Umbilical cord (tissue), 2 donors: Measurements from ENCODE around the gene B3GAT2. TPM values are rescaled to one million over a fixed set of nuclear protein-coding genes. Genes with fewer than 3 reads are reported as not detected.
A peak's percentile ranks its signal among the peaks of the same experiment; 100 is the strongest.

Experiments used
- DNase-seq: peaks from one replicate; pipeline ENCODE4 v3.0.0-alpha.2; 2015; ENCODE audit warnings: low spot score
- total RNA-seq: library from RNA; depleted of rRNA; stranded (reverse); fragments of >200 nt; gene quantifications from one replicate; pipeline ENCODE4 v1.2.3, GENCODE V29; 2014; ENCODE audit warnings: low replicate concordance; ENCODE audit not compliant: insufficient read depth

The B3GAT2 gene
- total RNA-seq, 1 donor from 2014 or later, result 4.3 TPM

- DNase-seq, result no peak
Measured at GRCh38 chr6:70900047-70900446, 56.8 kb downstream of the B3GAT2 start.

- no peak for DNase-seq
Measured at GRCh38 chr6:70894001-70894400, 62.9 kb downstream of the B3GAT2 start.

- no peak for DNase-seq
Measured at GRCh38 chr6:70889270-70889669, 67.6 kb downstream of the B3GAT2 start.

GRCh38 chr6:70886661-70887060 lies 70.2 kb downstream of the B3GAT2 start:
- DNase-seq, result no peak

GRCh38 chr6:70886071-70886470 lies 70.8 kb downstream of the B3GAT2 start:
- no peak for DNase-seq

GRCh38 chr6:70884074-70884983 lies 72.5 kb downstream of the B3GAT2 start:
- peak; percentile 39 for DNase-seq

- DNase-seq, result no peak
Measured at GRCh38 chr6:70879496-70879895, 77.4 kb downstream of the B3GAT2 start.

- no peak for DNase-seq
Measured at GRCh38 chr6:70874181-70874913, 82.5 kb downstream of the B3GAT2 start.

GRCh38 chr6:70872469-70872868 lies 84.4 kb downstream of the B3GAT2 start:
- no peak for DNase-seq

GRCh38 chr6:70864401-70864800 lies 92.5 kb downstream of the B3GAT2 start:
- no peak for DNase-seq

GRCh38 chr6:70863343-70863742 lies 93.5 kb downstream of the B3GAT2 start:
- no peak for DNase-seq

- no peak for DNase-seq
Measured at GRCh38 chr6:70860920-70861319, 95.9 kb downstream of the B3GAT2 start.

- DNase-seq, result no peak
Measured at GRCh38 chr6:70860045-70860444, 96.8 kb downstream of the B3GAT2 start.

GRCh38 chr6:70857387-70858077 lies 99.3 kb downstream of the B3GAT2 start:
- DNase-seq, result no peak

GRCh38 chr6:70852667-70853246 lies 104.1 kb downstream of the B3GAT2 start:
- DNase-seq, result no peak

GRCh38 chr6:70849348-70850069 lies 107.4 kb downstream of the B3GAT2 start:
- no peak for DNase-seq

- DNase-seq, result no peak
Measured at GRCh38 chr6:70847106-70848084, 109.5 kb downstream of the B3GAT2 start.

- DNase-seq, result no peak
Measured at GRCh38 chr6:70846207-70846835, 110.5 kb downstream of the B3GAT2 start.

- DNase-seq, result no peak
Measured at GRCh38 chr6:70844301-70844700, 112.6 kb downstream of the B3GAT2 start.
